ENCODE measurements around the gene ITPA. TPM values are rescaled to one million over a fixed set of nuclear protein-coding genes. Genes with fewer than 3 reads are reported as not detected.
"Not testable (repeated sequence)": the region's sequence is repeated elsewhere in the genome, so short reads cannot be mapped to it uniquely, and the experiment has no call there.

The ITPA gene
- total RNA-seq, 4 donors from 2014 or later: 32.0 to 42.9 (median 35.7) TPM

DNA sequence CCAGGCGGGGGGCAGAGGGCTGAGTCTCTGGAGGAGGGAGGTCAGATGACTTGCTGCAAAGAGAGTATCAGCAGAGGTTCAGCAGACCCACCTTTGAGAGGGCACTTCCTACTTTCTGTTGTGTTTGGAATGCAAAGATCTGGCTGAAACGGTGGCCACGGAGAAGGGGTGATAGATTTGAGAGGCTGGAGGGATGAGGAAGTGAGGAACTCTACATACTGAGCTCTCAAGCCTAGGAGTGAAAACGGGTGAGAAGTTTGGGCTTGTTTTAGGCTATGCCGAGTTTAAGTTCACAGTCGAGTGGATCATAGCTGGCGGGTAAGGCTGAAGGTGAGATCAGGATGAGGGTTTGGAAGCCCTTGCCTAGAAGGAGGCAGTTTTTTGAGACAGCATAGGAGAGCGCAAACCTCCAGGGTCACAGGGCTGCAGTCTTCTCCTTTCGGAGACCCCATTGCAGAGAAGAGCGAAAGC lies 477 bp upstream of the ITPA start:
- ATAC-seq (ENCODE audit: low FRiP score) (no peak), DNase-seq (ENCODE audit: low spot score) (no peak)
- TF ChIP-seq CTCF (IDR thresholded peaks at IDR 0.05): no peak

- TF ChIP-seq CTCF (IDR thresholded peaks at IDR 0.05): no peak
- DNase-seq (ENCODE audit: low spot score) (no peak), ATAC-seq (ENCODE audit: low FRiP score) (peak; percentile 16)
Observed at GRCh38 chr20:3209946-3210317, 634 bp downstream of the ITPA start.

DNA sequence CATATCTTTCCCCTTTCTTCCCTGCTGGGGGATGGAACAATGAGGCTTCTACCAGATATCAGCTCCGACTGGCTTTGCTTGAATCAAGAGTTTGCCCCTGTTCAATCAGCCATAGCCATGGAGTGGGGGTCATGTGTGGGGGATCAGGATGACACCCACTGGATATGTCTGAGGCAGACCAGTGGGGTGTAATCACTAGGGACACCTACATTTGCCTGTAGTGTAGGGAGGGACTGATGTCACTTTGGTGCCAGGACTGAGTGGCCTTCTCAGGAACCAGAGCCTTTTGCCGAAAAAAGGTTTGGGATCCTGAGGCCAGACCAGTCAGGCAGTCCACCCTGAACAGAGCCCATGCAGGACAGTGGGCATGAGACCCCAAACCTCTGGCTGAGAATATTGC lies 1.0 kb downstream of the ITPA start:
- no peak for TF ChIP-seq CTCF (IDR thresholded peaks at IDR 0.05)

DNA sequence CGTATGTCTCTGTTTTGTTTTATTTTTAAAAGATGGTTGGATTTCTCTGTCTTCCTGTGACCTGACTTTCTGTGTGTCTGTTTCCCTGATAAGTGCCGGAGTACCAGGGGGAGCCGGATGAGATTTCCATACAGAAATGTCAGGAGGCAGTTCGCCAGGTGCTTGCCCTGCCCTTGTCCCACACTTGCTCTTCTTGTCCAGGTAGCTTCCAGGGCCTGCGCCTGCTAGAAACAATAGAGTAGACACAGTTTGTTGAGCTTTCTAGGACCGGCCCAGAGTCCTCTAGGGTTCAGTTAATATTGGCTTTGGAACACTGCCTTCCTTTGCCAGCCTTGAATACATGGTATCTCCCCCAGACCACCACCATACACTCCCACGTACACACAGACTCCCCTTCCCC lies 3.9 kb downstream of the ITPA start:
- DNase-seq (ENCODE audit: low spot score) (no peak), ATAC-seq (ENCODE audit: low FRiP score) (no peak)
- TF ChIP-seq CTCF (IDR thresholded peaks at IDR 0.05): no peak

More for the DNA sequence above, 1.0 kb downstream of the ITPA start:
- ATAC-seq (ENCODE audit: low FRiP score): no peak
- no peak for DNase-seq (ENCODE audit: low spot score)

- ATAC-seq (ENCODE audit: low FRiP score); DNase-seq (ENCODE audit: low spot score): not testable (repeated sequence)
Observed at GRCh38 chr20:3215359-3215917, 6.1 kb downstream of the ITPA start.

- ATAC-seq (ENCODE audit: low FRiP score): peak; percentile 73
- no peak for DNase-seq (ENCODE audit: low spot score)
- TF ChIP-seq CTCF (IDR thresholded peaks at IDR 0.05): peak in 2 of 3 donors; percentile 7 to 80
Observed at GRCh38 chr20:3218307-3218988, 9.2 kb downstream of the ITPA start.

- ATAC-seq (ENCODE audit: low FRiP score) (no peak), DNase-seq (ENCODE audit: low spot score) (no peak)
- TF ChIP-seq CTCF (IDR thresholded peaks at IDR 0.05): no peak
Observed at GRCh38 chr20:3221398-3222226, 12.3 kb downstream of the ITPA start.
